Upper lobe of left lung (tissue), 6 donors: ENCODE results near the gene VEZT. TPM values are rescaled to one million over a fixed set of nuclear protein-coding genes. Genes with fewer than 3 reads are reported as not detected.

Experiments
- ATAC-seq, 2 donors: fragments of 200-7000 bp; cut with Tn5 transposase; one replicate each; pipeline ENCODE4 v1.9.1; 2022; ENCODE audit warnings: mild to moderate bottlenecking in 2 of 2, moderate library complexity in 2 of 2; ENCODE audit not compliant: low FRiP score in 2 of 2
- DNase-seq, 2 donors: peaks; one replicate each; pipeline ENCODE4 v3.0.0-alpha.2; 2019 to 2020
- H3K27ac ChIP-seq, 4 donors: fragments of 200-600 bp; sonication (generic); one replicate each; pipeline ENCODE4 v1.5.1; 2016 to 2019
- H3K27me3 ChIP-seq, 4 donors: fragments of 200-600 bp; sonication (generic); one replicate each; pipeline ENCODE4 v1.5.1; 2017 to 2019
- H3K36me3 ChIP-seq, 4 donors: fragments of 200-600 bp; sonication (generic); one replicate each; pipeline ENCODE4 v1.5.1; 2016 to 2019
- H3K4me1 ChIP-seq, 4 donors: fragments of 200-600 bp; sonication (generic); one replicate each; pipeline ENCODE4 v1.5.1; 2018 to 2019
- H3K4me3 ChIP-seq, 4 donors: fragments of 200-600 bp; sonication (generic); one replicate each; pipeline ENCODE4 v1.5.1; 2017 to 2019; ENCODE audit warnings: mild to moderate bottlenecking in 2 of 4, moderate library complexity in 1 of 4
- H3K9me3 ChIP-seq, 4 donors: fragments of 200-600 bp; sonication (generic); one replicate each; pipeline ENCODE4 v1.5.1; 2018 to 2019
- CTCF ChIP-seq, 6 experiments: fragments of 450-650 bp in 4 of 6; fragments of 200-600 bp in 2 of 6; sonication (generic) in 2 of 6; IDR thresholded peaks; one replicate each; pipeline ENCODE4 v1.5.1; 2016 to 2019; ENCODE audit warnings: antibody characterized with exemption in 6 of 6
- EP300 ChIP-seq, 4 donors: sonication (generic); formaldehyde crosslinking; IDR thresholded peaks; one replicate each; pipeline ENCODE4 v1.5.1; 2017; ENCODE audit warnings: antibody characterized with exemption in 4 of 4, control low read depth in 2 of 4
- POLR2A ChIP-seq, 4 donors: fragments of 450-650 bp; IDR thresholded peaks; one replicate each; pipeline ENCODE4 v1.5.1; 2016 to 2017; ENCODE audit warnings: antibody characterized with exemption in 4 of 4, mild to moderate bottlenecking in 2 of 4
- POLR2AphosphoS5 ChIP-seq, 2 donors: sonication (generic); formaldehyde crosslinking; IDR thresholded peaks; one replicate each; pipeline ENCODE4 v1.5.1; 2017; ENCODE audit warnings: antibody characterized with exemption in 2 of 2
- WGBS, 2 donors: methylation state at CpG; one replicate each; pipeline ENCODE4 v1.1.5; 2017 to 2018; 5-methylcytosine and 5-hydroxymethylcytosine counted together
- total RNA-seq, 6 donors: library from RNA; depleted of rRNA in 4 of 6; stranded (reverse); fragments of >200 nt in 4 of 6; gene quantifications; one replicate each; pipeline versions ENCODE4 v1.1.0 to v1.2.1, GENCODE V29; 2016 to 2021
- donor health status: DM: no; HTN: no; CAD: no; lungs with moderate emphysema.
- donor health status: DM: no; HTN: yes; CAD: no; lungs with severe emphysema.

VEZT gene
- total RNA-seq, 6 donors from 2014 or later = 29.6 to 119 (median 69.5) TPM

- 94 to 97% methylated on average over 4 of the region's 4 CpGs for WGBS, 2 donors
- Histone ChIP-seq H3K9me3 (no peaks in the 10 kb centered on the region), H3K36me3 (peaks cover 0 to 16% (median 7%) of the 10 kb centered on the region in 4 donors), H3K27ac (no peak overlapping the region), H3K27me3 (no peaks in the 10 kb centered on the region), H3K4me3 (no peak overlapping the region), H3K4me1 (no peaks in the 10 kb centered on the region)
- DNase-seq (no peak), ATAC-seq (no peak)
- TF ChIP-seq EP300 (IDR thresholded peaks at IDR 0.05) = no peak
Observed at GRCh38 chr12:95243497-95244183, 26.0 kb downstream of the VEZT start.

GRCh38 chr12:95244350-95244749, 26.7 kb downstream of the VEZT start:
- TF ChIP-seq CTCF (IDR thresholded peaks at IDR 0.05) = no peak
- no peak for TF ChIP-seq EP300 (IDR thresholded peaks at IDR 0.05)
- TF ChIP-seq POLR2A (IDR thresholded peaks at IDR 0.05) = no peak
- Histone ChIP-seq H3K36me3 (peaks cover 0 to 16% (median 7%) of the 10 kb centered on the region in 4 donors), H3K27ac (no peak overlapping the region), H3K27me3 (no peaks in the 10 kb centered on the region), H3K4me1 (no peaks in the 10 kb centered on the region), H3K4me3 (no peak overlapping the region), H3K9me3 (no peaks in the 10 kb centered on the region)
- DNase-seq (no peak), ATAC-seq (no peak)
- WGBS, 2 donors = 90 to 93% methylated on average over 3 of the region's 3 CpGs

GRCh38 chr12:95248095-95248494, 30.5 kb downstream of the VEZT start:
- Histone ChIP-seq H3K9me3 (no peaks in the 10 kb centered on the region), H3K4me1 (peaks cover 0 to 8% (median 2%) of the 10 kb centered on the region in 4 donors), H3K27me3 (no peaks in the 10 kb centered on the region), H3K36me3 (peaks cover 0 to 23% (median 5%) of the 10 kb centered on the region in 4 donors), H3K4me3 (no peak overlapping the region), H3K27ac (no peak overlapping the region)
- TF ChIP-seq CTCF (IDR thresholded peaks at IDR 0.05) = no peak
- TF ChIP-seq EP300 (IDR thresholded peaks at IDR 0.05) = no peak
- no peak for TF ChIP-seq POLR2AphosphoS5 (IDR thresholded peaks at IDR 0.05)
- no peak for TF ChIP-seq POLR2A (IDR thresholded peaks at IDR 0.05)
- WGBS, 2 donors = 92 to 94% methylated on average over 1 of the region's 1 CpG
- DNase-seq = no peak
- no peak for ATAC-seq

- Histone ChIP-seq H3K27ac (no peak overlapping the region), H3K4me3 (no peak overlapping the region), H3K4me1 (peaks cover 0 to 12% (median 3%) of the 10 kb centered on the region in 4 donors), H3K9me3 (no peaks in the 10 kb centered on the region), H3K36me3 (peaks cover 0 to 21% (median 4%) of the 10 kb centered on the region in 4 donors), H3K27me3 (no peaks in the 10 kb centered on the region)
- 87 to 94% methylated on average over 8 of the region's 8 CpGs for WGBS, 2 donors
- DNase-seq = no peak
- TF ChIP-seq POLR2AphosphoS5 (IDR thresholded peaks at IDR 0.05) = no peak
- TF ChIP-seq POLR2A (IDR thresholded peaks at IDR 0.05) = no peak
- TF ChIP-seq EP300 (IDR thresholded peaks at IDR 0.05) = no peak
- no peak for TF ChIP-seq CTCF (IDR thresholded peaks at IDR 0.05)
- no peak for ATAC-seq
Observed at GRCh38 chr12:95248604-95249360, 31.2 kb downstream of the VEZT start.

- DNase-seq = no peak
- H3K36me3 ChIP-seq = peaks cover 4 to 49% (median 12%) of the 10 kb centered on the region in 4 donors
Observed at GRCh38 chr12:95253386-95253785, 35.8 kb downstream of the VEZT start.

More at GRCh38 chr12:95253386-95253785, 35.8 kb downstream of the VEZT start:
- no peak for ATAC-seq
- H3K4me1 ChIP-seq = peaks cover 0 to 12% (median 3%) of the 10 kb centered on the region in 4 donors
- H3K27ac ChIP-seq = no peak overlapping the region
- no peak overlapping the region for H3K4me3 ChIP-seq
- no peaks in the 10 kb centered on the region for H3K9me3 ChIP-seq
- H3K27me3 ChIP-seq = no peaks in the 10 kb centered on the region
- TF ChIP-seq EP300 (IDR thresholded peaks at IDR 0.05) = no peak
- TF ChIP-seq CTCF (IDR thresholded peaks at IDR 0.05) = no peak
- no peak for TF ChIP-seq POLR2AphosphoS5 (IDR thresholded peaks at IDR 0.05)
- no peak for TF ChIP-seq POLR2A (IDR thresholded peaks at IDR 0.05)
